ENCODE data around the gene OLFM2.

DNA sequence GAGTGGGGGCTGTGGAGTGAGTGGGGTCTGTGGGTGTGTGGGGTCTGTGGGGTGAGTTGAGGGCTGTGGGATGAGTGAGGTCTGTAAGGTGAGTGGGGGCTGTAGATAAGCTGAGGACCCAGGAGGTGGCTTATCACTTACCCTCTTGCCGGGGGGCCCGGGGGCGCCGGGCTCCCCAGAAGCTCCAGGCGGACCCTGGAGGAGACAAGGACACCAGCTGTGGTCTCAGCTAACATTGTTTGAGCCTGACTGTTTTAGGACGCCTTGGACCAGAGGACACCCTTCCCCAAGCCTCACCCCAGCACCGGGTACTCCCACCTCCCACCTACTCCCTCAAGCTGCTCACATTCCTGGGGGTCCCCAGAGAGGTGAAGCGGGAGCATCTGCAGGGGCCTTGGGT is 34.2 kb upstream of the OLFM2 start:
- TF ChIP-seq, protein P1, sequence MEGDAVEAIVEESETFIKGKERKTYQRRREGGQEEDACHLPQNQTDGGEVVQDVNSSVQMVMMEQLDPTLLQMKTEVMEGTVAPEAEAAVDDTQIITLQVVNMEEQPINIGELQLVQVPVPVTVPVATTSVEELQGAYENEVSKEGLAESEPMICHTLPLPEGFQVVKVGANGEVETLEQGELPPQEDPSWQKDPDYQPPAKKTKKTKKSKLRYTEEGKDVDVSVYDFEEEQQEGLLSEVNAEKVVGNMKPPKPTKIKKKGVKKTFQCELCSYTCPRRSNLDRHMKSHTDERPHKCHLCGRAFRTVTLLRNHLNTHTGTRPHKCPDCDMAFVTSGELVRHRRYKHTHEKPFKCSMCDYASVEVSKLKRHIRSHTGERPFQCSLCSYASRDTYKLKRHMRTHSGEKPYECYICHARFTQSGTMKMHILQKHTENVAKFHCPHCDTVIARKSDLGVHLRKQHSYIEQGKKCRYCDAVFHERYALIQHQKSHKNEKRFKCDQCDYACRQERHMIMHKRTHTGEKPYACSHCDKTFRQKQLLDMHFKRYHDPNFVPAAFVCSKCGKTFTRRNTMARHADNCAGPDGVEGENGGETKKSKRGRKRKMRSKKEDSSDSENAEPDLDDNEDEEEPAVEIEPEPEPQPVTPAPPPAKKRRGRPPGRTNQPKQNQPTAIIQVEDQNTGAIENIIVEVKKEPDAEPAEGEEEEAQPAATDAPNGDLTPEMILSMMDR (IDR thresholded peaks at IDR 0.05 in 4 of 5, conservative IDR thresholded peaks at IDR 0.05 in 1 of 5), result no peak
- no peak for TF ChIP-seq POLR2A (IDR thresholded peaks at IDR 0.05)
